H1 (cell line): ENCODE measurements around the gene THBD. TPM values are rescaled to one million over a fixed set of nuclear protein-coding genes. Genes with fewer than 3 reads are reported as not detected.

Experiments
- ASH2L ChIP-seq: fragments of 200-600, 300-600 bp; sonication (generic); IDR thresholded peaks from one replicate; pipeline ENCODE4 v1.7.1; 2017; ENCODE audit warnings: low read length
- CREB1 ChIP-seq: IDR thresholded peaks from 2 replicates; pipeline ENCODE4 v1.6.1; 2012; ENCODE audit warnings: inconsistent platforms
- MAX ChIP-seq: IDR thresholded peaks from 2 replicates; pipeline ENCODE4 v1.6.1; 2012; ENCODE audit warnings: inconsistent platforms
- SUZ12 ChIP-seq: fragments of 200-600 bp; sonication (generic); IDR thresholded peaks from 2 replicates; pipeline ENCODE4 v1.6.1; 2012; ENCODE audit warnings: mild to moderate bottlenecking, inconsistent platforms, low read length, moderate library complexity, mixed read lengths
- TAF1 ChIP-seq: IDR thresholded peaks from 2 replicates; pipeline ENCODE4 v1.6.1; 2011; ENCODE audit warnings: mild to moderate bottlenecking, low read depth, low read length
- USF2 ChIP-seq: IDR thresholded peaks from 2 replicates; pipeline ENCODE4 v1.6.1; 2011; ENCODE audit warnings: low read length, improper control_type of control experiment
- polyA plus RNA-seq, 7 experiments: library from polyadenylated mRNA; depleted of rRNA in 3 of 7; stranded (reverse) in 5 of 7; unstranded in 2 of 7; fragments of >200 nt in 5 of 7; fragments of 200-250 nt in 2 of 7; gene quantifications; 1 replicate in 5 of 7; 2 replicates in 1 of 7; 4 replicates in 1 of 7; pipeline versions ENCODE4 v1.2.1 to v1.2.3, GENCODE V29; 2011 to 2013; ENCODE audit warnings: missing spikeins in 2 of 7, mixed read lengths in 2 of 7
- total RNA-seq: library from RNA; stranded (reverse); fragmentation: NEBNext Ultra II Directional; extraction: Animal tissue kit (Norgen Biotek cat#: 25700); gene quantifications from 2 replicates; pipeline ENCODE4 v1.2.1, GENCODE V29; 2021

The THBD gene
- total and polyA plus RNA-seq, 2 of the 8 experiments (the other 6 are each of a cell fraction or from before 2014, with no cell fraction given) = 0.21 to 0.43 TPM

- no peak for TF ChIP-seq ASH2L
- no peak for TF ChIP-seq TAF1
- TF ChIP-seq CREB1 = no peak
- no peak for TF ChIP-seq USF2
- TF ChIP-seq MAX = no peak
- no peak for TF ChIP-seq SUZ12
Measured at GRCh38 chr20:23003077-23003635, 46.3 kb downstream of the THBD start (continued).
